Measurements from ENCODE around the gene SIM2. TPM values are rescaled to one million over a fixed set of nuclear protein-coding genes. Genes with fewer than 3 reads are reported as not detected.

SIM2 gene
- total RNA-seq, 2 experiments from 2014 or later = not detected

GRCh38 chr21:36730291-36731281 is 31.7 kb downstream of the SIM2 start:
- H3K9me2 ChIP-seq (ENCODE audit: insufficient read depth, low read length) = no peaks in the 10 kb centered on the region
- TF ChIP-seq EZH2phosphoT487 (IDR thresholded peaks at IDR 0.05; ENCODE audit: borderline replicate concordance, low read depth, low read length) = no peak
- TF ChIP-seq, protein P1, sequence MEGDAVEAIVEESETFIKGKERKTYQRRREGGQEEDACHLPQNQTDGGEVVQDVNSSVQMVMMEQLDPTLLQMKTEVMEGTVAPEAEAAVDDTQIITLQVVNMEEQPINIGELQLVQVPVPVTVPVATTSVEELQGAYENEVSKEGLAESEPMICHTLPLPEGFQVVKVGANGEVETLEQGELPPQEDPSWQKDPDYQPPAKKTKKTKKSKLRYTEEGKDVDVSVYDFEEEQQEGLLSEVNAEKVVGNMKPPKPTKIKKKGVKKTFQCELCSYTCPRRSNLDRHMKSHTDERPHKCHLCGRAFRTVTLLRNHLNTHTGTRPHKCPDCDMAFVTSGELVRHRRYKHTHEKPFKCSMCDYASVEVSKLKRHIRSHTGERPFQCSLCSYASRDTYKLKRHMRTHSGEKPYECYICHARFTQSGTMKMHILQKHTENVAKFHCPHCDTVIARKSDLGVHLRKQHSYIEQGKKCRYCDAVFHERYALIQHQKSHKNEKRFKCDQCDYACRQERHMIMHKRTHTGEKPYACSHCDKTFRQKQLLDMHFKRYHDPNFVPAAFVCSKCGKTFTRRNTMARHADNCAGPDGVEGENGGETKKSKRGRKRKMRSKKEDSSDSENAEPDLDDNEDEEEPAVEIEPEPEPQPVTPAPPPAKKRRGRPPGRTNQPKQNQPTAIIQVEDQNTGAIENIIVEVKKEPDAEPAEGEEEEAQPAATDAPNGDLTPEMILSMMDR (conservative IDR thresholded peaks at IDR 0.05; ENCODE audit: low read length) = no peak
- ChIA-PET POLR2A (no interaction called here), CTCF (ENCODE audit: unreplicated experiment) (no interaction called here)
- H3K4me3 ChIP-seq (ENCODE audit: low read depth, low read length, poor library complexity, severe bottlenecking) = no peak overlapping the region
- BruUV-seq (replicated peaks) = no TSS peak
- H3K4me1 ChIP-seq (ENCODE audit: insufficient read depth, low read length, poor library complexity, severe bottlenecking) = no peaks in the 10 kb centered on the region
- H3K27ac ChIP-seq (ENCODE audit: low read depth, low read length, poor library complexity, severe bottlenecking) = no peak overlapping the region
- no peak overlapping the region for H2AFZ ChIP-seq (ENCODE audit: low read length)
- DNase-seq (ENCODE audit: low spot score) = no peak
- H3K9me3 ChIP-seq (ENCODE audit: low read length) = no peaks in the 10 kb centered on the region
- no peaks in the 10 kb centered on the region for H3K36me3 ChIP-seq (ENCODE audit: insufficient read depth, low read length)
- no peak overlapping the region for H3K4me2 ChIP-seq (ENCODE audit: low read length)
- no peaks in the 10 kb centered on the region for H3K79me2 ChIP-seq (ENCODE audit: insufficient read depth, low read depth, low read length)
- intact Hi-C loops (cut with micrococcal nuclease; ENCODE audit: unreplicated experiment) = no loop called here
- H4K20me1 ChIP-seq (ENCODE audit: insufficient read depth, low read length) = no peaks in the 10 kb centered on the region

DNA sequence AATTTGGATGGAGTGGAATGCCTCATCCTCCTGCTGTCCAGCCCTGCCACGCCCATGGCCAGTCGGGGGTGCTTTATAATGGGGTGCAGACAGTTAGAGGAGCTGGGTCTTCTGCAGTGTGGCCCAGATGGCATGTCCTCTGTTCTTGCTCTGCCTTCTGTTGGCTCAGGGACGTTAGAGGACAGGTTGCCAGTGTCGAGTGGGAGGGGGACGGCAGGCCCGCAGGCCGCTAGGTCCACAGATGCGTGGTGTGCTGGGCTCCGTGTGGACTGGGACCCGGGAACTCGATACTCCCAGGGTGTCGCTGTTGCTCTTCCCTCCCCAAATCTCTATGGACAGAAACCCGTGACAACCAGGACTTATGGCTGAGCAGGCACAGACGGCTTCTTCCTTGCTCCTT is 33.3 kb downstream of the SIM2 start:
- no peak overlapping the region for H3K4me2 ChIP-seq (ENCODE audit: low read length)
- DNase-seq (ENCODE audit: low spot score) = no peak
- no TSS peak for BruUV-seq (replicated peaks)
- ChIA-PET CTCF (ENCODE audit: unreplicated experiment) (no interaction called here), POLR2A (interaction anchor here (0.6 to 1.2 kb wide), 2 partner anchors 22 to 1007 kb away, joined by 3 to 4 read pairs; no protein-coding TSS in a partner anchor)
- H3K4me3 ChIP-seq (ENCODE audit: low read depth, low read length, poor library complexity, severe bottlenecking) = no peak overlapping the region
- no peak overlapping the region for H2AFZ ChIP-seq (ENCODE audit: low read length)
- H3K36me3 ChIP-seq (ENCODE audit: insufficient read depth, low read length) = no peaks in the 10 kb centered on the region
- no peaks in the 10 kb centered on the region for H3K9me2 ChIP-seq (ENCODE audit: insufficient read depth, low read length)
- no peaks in the 10 kb centered on the region for H3K9me3 ChIP-seq (ENCODE audit: low read length)
- H4K20me1 ChIP-seq (ENCODE audit: insufficient read depth, low read length) = no peaks in the 10 kb centered on the region
- no peaks in the 10 kb centered on the region for H3K79me2 ChIP-seq (ENCODE audit: insufficient read depth, low read depth, low read length)
- TF ChIP-seq, protein P1 (conservative IDR thresholded peaks at IDR 0.05; ENCODE audit: low read length) = no peak
- TF ChIP-seq EZH2phosphoT487 (IDR thresholded peaks at IDR 0.05; ENCODE audit: borderline replicate concordance, low read depth, low read length) = no peak
- H3K4me1 ChIP-seq (ENCODE audit: insufficient read depth, low read length, poor library complexity, severe bottlenecking) = no peaks in the 10 kb centered on the region
- intact Hi-C loops (cut with micrococcal nuclease; ENCODE audit: unreplicated experiment) = no loop called here
- no peak overlapping the region for H3K27ac ChIP-seq (ENCODE audit: low read depth, low read length, poor library complexity, severe bottlenecking)

- H3K4me1 ChIP-seq (ENCODE audit: insufficient read depth, low read length, poor library complexity, severe bottlenecking) = no peaks in the 10 kb centered on the region
- H4K20me1 ChIP-seq (ENCODE audit: insufficient read depth, low read length) = no peaks in the 10 kb centered on the region
- no peaks in the 10 kb centered on the region for H3K79me2 ChIP-seq (ENCODE audit: insufficient read depth, low read depth, low read length)
- no peaks in the 10 kb centered on the region for H3K36me3 ChIP-seq (ENCODE audit: insufficient read depth, low read length)
- H2AFZ ChIP-seq (ENCODE audit: low read length) = no peak overlapping the region
- BruUV-seq (replicated peaks) = no TSS peak
- no peak overlapping the region for H3K27ac ChIP-seq (ENCODE audit: low read depth, low read length, poor library complexity, severe bottlenecking)
- ChIA-PET CTCF (ENCODE audit: unreplicated experiment) (no interaction called here), POLR2A (interaction anchor here (0.6 to 1.2 kb wide), 2 partner anchors 22 to 1007 kb away, joined by 3 to 4 read pairs; no protein-coding TSS in a partner anchor)
- H3K4me3 ChIP-seq (ENCODE audit: low read depth, low read length, poor library complexity, severe bottlenecking) = no peak overlapping the region
- no peak for TF ChIP-seq EZH2phosphoT487 (IDR thresholded peaks at IDR 0.05; ENCODE audit: borderline replicate concordance, low read depth, low read length)
- TF ChIP-seq, protein P1 (conservative IDR thresholded peaks at IDR 0.05; ENCODE audit: low read length) = no peak
- intact Hi-C loops (cut with micrococcal nuclease; ENCODE audit: unreplicated experiment) = no loop called here
- no peak for DNase-seq (ENCODE audit: low spot score)
- H3K9me2 ChIP-seq (ENCODE audit: insufficient read depth, low read length) = no peaks in the 10 kb centered on the region
- H3K9me3 ChIP-seq (ENCODE audit: low read length) = no peaks in the 10 kb centered on the region
- H3K4me2 ChIP-seq (ENCODE audit: low read length) = no peak overlapping the region
These were observed 33.8 kb downstream of the SIM2 start for GRCh38 chr21:36732761-36733160.

Data from OCI-LY7 (cell line).